GM20000 (cell line): ENCODE measurements around the gene CHST13.
"Not testable (repeated sequence)": the region's sequence is repeated elsewhere in the genome, so short reads cannot be mapped to it uniquely, and the experiment has no call there.

Experiments used
- DNase-seq: peaks from one replicate; pipeline ENCODE4 v3.0.0; 2012; ENCODE audit warnings: low spot score
- CTCF ChIP-seq: IDR thresholded peaks from 2 replicates; pipeline ENCODE4 v1.5.1; 2012; ENCODE audit warnings: mild to moderate bottlenecking, control low read depth; ENCODE audit errors: extremely low read depth, missing control alignments

Gene CHST13

GRCh38 chr3:126528800-126529541 lies 5.0 kb downstream of the CHST13 start:
- no peak for DNase-seq
- no peak for TF ChIP-seq CTCF

GRCh38 chr3:126529585-126530170 lies 5.7 kb downstream of the CHST13 start:
- no peak for TF ChIP-seq CTCF
- DNase-seq: no peak

- DNase-seq: no peak
- no peak for TF ChIP-seq CTCF
These were observed 6.5 kb downstream of the CHST13 start for GRCh38 chr3:126530171-126531050.

GRCh38 chr3:126531051-126531330 lies 7.0 kb downstream of the CHST13 start:
- TF ChIP-seq CTCF: no peak
- no peak for DNase-seq

- no peak for DNase-seq
- TF ChIP-seq CTCF: no peak
These were observed 9.6 kb downstream of the CHST13 start for GRCh38 chr3:126533506-126533905.

GRCh38 chr3:126534716-126535115 lies 10.8 kb downstream of the CHST13 start:
- not testable (repeated sequence) for DNase-seq

- DNase-seq: no peak
- TF ChIP-seq CTCF: no peak
These were observed 11.7 kb downstream of the CHST13 start for GRCh38 chr3:126535636-126536035.

- no peak for TF ChIP-seq CTCF
- no peak for DNase-seq
These were observed 12.2 kb downstream of the CHST13 start for GRCh38 chr3:126536126-126536525.
